ENCODE data around the gene ACTMAP.
A peak's percentile ranks its signal among the peaks of the same experiment; 100 is the strongest.

ACTMAP gene

DNA sequence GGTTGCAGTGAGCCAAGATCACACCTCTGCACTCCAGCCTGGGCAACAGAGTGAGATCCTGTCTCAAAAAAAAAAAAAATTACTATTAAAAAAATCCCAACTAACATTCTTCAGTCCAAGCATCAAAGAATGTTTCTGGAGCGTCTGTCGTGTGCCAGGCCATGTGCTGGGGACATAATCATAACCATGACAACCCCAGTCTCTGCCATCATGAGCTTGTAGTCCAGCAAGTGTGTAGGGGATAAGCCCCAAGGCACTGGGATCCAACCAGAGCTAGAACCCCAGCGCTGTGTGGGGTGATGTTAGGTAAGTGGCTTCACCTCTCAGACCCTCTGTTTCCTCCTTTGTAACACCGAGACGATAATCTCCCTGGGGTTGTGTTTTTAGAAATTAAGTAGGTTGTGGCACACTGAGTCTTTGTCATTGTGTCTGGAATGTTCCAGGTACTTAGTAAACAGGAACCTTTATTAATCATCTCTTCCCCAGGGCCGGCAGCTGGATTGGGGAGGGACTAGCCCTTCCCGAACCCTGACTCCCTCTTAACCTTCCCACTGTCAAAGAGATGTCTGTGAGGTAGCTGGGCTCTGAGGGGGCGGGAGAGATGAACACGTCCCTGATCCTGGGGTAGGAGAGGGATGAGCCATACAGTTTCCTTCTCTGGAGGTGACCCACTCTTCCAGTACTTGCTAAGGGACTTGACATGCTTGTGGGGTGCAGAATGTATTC is 28.2 kb downstream of the ACTMAP start:
- no peak for DNase-seq (ENCODE audit: low read depth in 2 of 3, low spot score in 2 of 3)

- DNase-seq (ENCODE audit: low read depth in 2 of 3, low spot score in 2 of 3), result no peak
Observed at GRCh38 chr19:40721140-40721486, 29.2 kb downstream of the ACTMAP start.

GRCh38 chr19:40719414-40719894 is 30.8 kb downstream of the ACTMAP start:
- no peak for DNase-seq (ENCODE audit: low read depth in 2 of 3, low spot score in 2 of 3)

GRCh38 chr19:40718774-40719391 is 31.4 kb downstream of the ACTMAP start:
- no peak for DNase-seq (ENCODE audit: low read depth in 2 of 3, low spot score in 2 of 3)

GRCh38 chr19:40717880-40718773 is 32.1 kb downstream of the ACTMAP start:
- no peak for DNase-seq (ENCODE audit: low read depth in 2 of 3, low spot score in 2 of 3)

DNA sequence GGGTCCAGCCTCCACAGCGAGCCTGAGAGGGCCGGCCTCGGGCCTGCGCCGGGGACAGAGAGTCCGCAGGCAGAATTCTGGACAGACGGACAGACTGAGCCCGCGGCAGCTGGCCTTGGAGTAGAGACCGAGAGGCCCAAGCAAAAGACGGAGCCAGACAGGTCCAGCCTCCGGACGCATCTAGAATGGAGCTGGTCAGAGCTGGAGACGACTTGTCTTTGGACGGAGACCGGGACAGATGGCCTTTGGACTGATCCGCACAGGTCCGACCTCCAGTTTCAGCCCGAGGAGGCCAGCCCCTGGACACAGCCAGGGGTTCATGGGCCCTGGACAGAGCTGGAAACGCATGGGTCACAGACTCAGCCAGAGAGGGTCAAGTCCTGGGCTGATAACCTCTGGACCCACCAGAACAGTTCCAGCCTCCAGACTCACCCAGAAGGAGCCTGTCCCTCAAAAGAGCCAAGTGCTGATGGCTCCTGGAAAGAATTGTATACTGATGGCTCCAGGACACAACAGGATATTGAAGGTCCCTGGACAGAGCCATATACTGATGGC is 32.9 kb downstream of the ACTMAP start:
- no peak for DNase-seq (ENCODE audit: low read depth in 2 of 3, low spot score in 2 of 3)

- peak; percentile 98 to 100 (median 99) for DNase-seq (ENCODE audit: low read depth in 2 of 3, low spot score in 2 of 3)
Observed at GRCh38 chr19:40716482-40717324, 33.6 kb downstream of the ACTMAP start, which contains the start of the genes COQ8B and ITPKC. COQ8B (minus strand) TSS chr19:40716886; CDS start chr19:40714632, 2,254 bp downstream. ITPKC (plus strand) TSS chr19:40717112; CDS start chr19:40717136, 24 bp downstream.

DNA sequence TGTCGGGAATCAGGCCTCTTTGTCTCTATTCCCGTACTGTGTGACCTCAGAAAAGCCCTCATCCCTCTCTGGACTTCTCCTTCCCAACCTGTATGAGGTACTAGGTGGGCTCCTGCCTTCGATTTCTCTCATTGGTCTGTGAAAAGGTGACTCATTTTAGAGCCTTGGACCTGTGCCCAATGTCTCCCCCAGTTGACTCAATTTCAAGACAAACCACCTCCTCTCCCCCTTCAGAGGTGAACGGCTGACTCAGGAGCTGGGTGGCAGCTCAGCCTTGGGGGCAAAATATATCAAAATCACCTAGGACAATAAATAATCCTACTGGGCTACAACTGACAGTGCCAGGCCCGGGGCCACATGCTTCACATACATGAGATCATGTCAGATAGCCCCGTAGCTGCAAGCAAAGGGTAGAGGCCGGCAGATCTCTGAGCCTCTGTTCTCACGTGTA is 34.2 kb downstream of the ACTMAP start:
- DNase-seq (ENCODE audit: low read depth in 2 of 3, low spot score in 2 of 3), result peak; percentile 39 to 51 (median 41)

- peak; percentile 76 to 82 (median 80) for DNase-seq (ENCODE audit: low read depth in 2 of 3, low spot score in 2 of 3)
Observed at GRCh38 chr19:40714441-40715299, 35.6 kb downstream of the ACTMAP start.

GRCh38 chr19:40713939-40714338 is 36.3 kb downstream of the ACTMAP start:
- no peak for DNase-seq (ENCODE audit: low read depth in 2 of 3, low spot score in 2 of 3)

DNA sequence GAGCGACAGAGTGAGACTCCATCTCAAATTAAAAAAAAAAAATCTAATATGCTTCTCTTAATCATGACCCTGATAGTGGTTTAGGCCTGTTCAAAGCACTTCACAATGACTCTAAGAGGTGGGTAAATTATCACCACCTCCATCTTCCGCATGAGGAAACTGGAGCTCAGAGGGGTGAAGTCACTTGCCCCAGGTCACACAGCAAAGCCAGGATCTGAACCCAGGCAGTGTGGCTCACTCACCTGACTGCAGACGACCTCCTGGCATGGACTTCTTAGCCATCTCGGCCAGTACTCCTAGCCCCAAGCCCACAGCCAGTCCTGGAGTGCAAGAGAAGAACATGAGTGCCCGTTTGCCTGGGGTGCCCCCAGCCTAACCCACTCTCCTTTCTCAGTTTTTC is 40.5 kb downstream of the ACTMAP start:
- DNase-seq (ENCODE audit: low read depth in 2 of 3, low spot score in 2 of 3), result no peak

DNA sequence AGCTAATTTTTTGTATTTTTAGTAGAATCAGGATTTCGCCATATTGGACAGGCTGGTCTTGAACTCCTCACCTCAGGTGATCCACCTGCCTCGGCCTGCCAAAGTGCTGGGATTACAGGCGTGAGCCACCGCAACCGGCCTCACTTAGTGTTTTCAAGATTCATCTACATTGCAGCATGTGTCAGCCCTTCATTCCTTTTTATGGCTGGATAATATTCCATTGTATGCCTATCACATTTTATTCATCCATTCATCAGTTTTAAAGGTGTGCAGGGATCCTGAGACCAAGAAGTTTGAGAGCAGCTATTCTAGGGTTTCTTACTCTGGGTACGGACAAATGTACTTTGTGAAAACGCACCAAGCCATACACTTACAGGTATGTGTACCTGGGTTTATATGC is 42.7 kb downstream of the ACTMAP start:
- DNase-seq (ENCODE audit: low read depth in 2 of 3, low spot score in 2 of 3), result no peak

GRCh38 chr19:40705950-40706619 is 44.2 kb downstream of the ACTMAP start:
- DNase-seq (ENCODE audit: low read depth in 2 of 3, low spot score in 2 of 3), result no peak

DNA sequence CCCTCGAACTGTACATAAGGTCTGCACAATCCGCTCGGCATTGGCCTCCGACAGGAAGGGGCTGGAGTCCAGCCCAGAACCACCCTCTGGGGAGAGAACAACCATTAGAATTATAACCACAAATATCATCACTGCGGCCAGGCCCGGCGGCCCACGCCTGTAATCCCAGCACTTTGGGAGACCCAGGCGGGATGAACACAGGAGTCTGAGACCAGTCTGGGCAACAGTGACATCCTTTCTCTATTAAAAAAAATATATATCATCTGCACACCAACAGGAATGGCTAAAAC is 45.0 kb downstream of the ACTMAP start:
- no peak for DNase-seq (ENCODE audit: low read depth in 2 of 3, low spot score in 2 of 3)

DNA sequence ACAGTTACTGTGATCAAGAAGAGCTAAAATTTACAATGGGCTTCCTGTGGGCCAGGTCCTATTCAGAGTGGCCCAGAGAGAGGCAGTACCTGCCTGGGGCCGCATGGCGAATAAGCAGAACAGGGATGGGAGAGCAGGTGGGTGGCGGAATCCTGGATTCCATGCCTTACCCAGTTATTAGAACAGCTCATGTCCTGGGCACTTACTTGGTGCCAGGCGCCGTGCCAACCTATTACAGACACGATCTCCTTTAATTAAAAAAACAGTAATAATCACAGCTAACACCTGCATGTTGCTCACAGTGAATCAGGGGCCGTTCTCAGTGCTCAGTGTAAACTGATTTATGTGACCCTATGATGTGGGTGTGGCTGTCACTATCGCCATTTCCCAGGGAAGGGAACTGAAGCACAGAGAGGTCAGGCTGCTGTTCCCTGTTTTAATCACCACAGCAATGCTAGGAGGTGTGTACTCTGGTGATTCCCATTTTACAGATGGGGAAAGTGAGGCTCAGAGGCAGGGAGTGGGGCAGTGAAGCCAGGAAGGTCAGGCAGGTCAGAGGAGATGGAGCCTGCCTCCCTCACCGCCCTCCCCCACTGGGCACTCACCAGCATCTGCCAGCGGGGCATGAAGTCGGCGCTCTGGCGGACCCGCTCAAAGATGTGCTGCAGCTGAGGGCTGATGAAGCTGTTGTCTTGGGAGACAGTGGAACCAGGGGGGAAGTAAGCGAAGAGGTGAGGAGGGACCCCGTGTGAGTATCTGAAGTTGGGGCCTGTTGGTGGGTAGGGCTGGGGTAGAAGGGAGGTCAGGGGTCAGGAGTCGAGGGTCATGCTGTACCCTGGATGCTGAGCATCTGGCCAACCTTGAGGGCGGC is 45.6 kb downstream of the ACTMAP start:
- DNase-seq (ENCODE audit: low read depth in 2 of 3, low spot score in 2 of 3), result no peak

- DNase-seq (ENCODE audit: low read depth in 2 of 3, low spot score in 2 of 3), result no peak
Observed at GRCh38 chr19:40703029-40703755, 47.1 kb downstream of the ACTMAP start.

GRCh38 chr19:40702337-40703012 is 47.8 kb downstream of the ACTMAP start:
- no peak for DNase-seq (ENCODE audit: low read depth in 2 of 3, low spot score in 2 of 3)
